ENCODE results near the gene WDR17.

WDR17 gene

DNA sequence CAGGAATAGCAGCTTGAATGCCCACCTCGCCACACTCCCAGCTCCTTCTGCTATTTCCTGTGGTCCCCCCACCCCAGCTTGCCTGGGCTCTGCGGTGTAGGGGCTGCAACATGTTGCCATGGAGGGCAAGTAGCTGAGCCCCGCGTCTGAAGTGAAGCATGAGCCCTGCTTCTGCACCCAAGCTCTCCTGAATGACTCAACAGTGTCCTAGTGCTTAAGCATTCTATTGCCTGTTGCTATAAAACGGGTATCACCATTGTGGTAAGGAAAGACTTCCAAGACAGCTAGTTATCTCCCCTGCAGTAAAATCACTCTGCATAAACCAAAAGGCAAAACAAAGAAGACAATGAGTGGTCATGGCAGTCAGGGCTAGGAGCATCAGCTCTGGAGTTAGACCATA is 161.1 kb downstream of the WDR17 start:
- TF ChIP-seq GATA3 (IDR thresholded peaks at IDR 0.05; ENCODE audit: low read depth, low read length) (no peak), GATA2 (IDR thresholded peaks at IDR 0.05; ENCODE audit: low read depth, low read length) (no peak)

DNA sequence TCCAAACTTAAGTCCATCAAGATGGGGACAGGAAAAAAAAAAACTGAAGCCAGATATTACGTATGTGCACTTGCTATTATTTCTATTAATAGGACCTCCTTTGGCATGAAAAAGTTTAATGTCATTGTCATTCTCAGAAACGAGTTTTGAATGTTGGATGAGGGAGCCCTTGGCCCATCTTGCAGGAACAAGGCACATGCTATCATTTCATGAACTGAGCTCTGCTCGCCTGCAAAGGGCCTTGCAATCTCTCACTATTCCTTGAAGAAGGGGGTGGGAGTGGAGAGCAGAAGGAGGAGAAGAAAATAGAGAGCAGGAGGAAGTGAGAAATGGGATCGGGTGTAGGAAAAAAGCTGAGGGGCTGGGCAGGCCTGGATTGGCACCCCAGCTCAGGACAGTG is 164.0 kb downstream of the WDR17 start:
- TF ChIP-seq GATA3 (IDR thresholded peaks at IDR 0.05; ENCODE audit: low read depth, low read length) (no peak), GATA2 (IDR thresholded peaks at IDR 0.05; ENCODE audit: low read depth, low read length) (no peak)
